ENCODE measurements around the gene RACGAP1.
"Not testable (repeated sequence)": the region's sequence is repeated elsewhere in the genome, so short reads cannot be mapped to it uniquely, and the experiment has no call there.

RACGAP1 gene

DNA sequence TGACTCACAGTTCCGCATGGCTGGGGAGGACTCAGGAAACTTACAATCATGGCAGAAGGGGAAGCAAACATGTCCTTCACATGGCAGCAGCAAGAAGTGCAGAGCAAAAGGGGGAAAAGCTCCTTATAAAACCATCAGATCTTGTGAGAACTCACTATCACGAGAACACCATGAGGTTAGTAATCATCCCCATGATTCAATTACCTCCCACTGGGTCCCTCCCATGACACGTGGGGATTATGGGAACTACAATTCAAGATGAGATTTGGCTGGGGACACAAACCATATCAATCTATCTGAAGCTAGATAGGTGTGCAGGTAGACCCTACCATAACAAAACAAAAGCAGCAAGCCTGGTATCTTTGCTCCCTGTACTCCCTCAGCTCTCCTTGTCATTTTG, 38.8 kb downstream of the RACGAP1 start:
- DNase-seq (ENCODE audit: low spot score) = not testable (repeated sequence)

DNA sequence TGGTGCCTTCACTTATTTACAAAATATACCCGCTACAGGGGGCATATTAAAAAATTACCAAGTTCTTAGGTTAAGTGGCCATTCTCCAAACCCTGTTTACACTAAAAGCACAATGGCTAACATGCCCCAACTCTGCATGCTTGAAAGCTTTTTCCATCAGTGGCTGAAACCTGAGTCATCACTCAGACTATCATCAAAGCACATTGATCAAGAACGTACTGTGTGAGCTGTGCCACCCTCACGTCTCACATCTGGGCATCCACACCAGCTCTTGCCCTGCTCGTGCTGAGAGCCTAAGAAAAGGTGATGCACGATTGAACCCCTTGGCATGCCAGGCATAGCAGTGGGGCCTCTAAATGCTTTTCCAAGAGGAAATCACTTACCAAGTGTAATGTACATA, 39.3 kb downstream of the RACGAP1 start:
- DNase-seq (ENCODE audit: low spot score) = no peak

GRCh38 chr12:49984476-49985359, 40.6 kb downstream of the RACGAP1 start:
- no peak for DNase-seq (ENCODE audit: low spot score)

- no peak for DNase-seq (ENCODE audit: low spot score)
Observed at GRCh38 chr12:49983892-49984291, 41.4 kb downstream of the RACGAP1 start.

DNA sequence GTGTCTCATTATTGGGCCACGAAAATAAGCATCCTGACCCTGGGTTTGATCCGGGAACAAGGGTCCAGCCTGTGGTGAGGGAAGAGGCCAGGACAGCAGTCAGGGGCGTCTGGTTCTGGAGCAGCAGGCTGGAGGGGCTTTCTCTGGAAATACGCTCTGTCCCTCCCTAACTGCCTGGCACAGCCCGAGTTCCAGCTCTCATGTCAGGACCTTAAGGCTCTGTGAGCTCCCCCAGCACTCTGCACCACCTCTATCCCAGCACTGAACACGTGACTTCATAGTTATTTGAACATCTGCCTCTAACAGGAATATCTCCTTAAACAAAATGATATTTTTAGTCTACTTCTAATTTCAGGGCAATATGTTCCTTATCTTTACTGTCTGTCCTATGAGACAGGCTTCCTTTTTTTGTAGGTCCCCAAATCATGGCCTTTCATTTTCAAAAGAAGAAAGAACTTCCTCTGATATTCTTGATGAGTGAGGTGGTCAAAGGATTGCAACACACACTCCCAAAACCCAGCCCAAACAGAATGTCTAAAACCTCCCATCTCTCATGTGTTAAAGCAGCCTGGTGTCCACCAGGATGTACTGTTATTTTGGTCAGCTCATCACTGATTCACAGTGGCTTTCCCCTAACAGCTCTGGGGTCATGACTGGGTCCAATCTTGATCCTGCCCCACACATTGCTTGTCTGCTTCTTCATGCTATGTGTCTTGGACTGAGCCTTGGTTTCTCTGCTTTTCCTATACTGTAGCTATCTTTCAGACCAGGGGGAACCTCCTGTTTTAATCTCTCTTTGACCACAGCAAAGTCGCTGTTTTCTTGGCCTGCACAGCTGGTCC, 42.8 kb downstream of the RACGAP1 start:
- DNase-seq (ENCODE audit: low spot score) = no peak

DNA sequence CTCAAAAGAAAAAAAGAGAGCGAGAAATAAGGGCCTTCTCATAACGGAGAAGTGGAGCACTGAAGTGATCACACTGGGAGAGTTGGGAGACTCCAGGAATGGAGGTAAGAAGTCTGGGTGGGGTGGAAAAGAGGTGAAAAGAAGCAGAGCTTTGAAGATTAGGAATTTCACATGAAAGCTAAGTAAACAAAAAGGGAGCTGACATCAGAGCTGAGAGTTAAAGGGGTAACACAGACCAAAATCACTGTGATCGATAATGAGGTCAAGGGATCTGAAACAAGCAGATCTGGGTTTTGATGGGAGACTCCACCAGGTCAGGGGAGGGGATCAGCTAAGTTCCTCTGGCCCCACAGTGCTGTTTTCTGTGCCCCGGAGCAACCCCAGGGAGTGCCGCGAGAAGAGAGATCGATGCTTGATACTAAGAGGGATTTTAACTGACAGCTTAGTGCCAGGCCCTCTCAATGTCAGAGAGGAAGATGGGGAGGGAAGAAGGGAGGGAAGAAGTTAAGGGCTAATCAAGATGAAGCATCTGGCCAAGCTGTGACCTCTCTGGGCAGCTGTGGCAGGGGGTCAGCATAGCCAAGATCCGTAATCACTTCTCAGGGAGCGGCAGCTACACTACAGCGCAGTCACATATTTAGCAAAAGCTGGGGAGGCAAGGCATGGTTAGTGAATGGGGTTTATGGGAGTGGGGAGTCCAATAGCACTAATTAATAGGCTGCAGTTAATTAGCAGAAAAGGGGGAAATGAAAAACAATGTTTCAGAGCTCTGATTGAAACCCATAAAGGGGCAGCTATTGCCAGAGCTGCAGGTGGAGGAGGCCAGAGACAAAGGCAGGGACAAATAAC, 44.6 kb downstream of the RACGAP1 start:
- DNase-seq (ENCODE audit: low spot score) = no peak

DNA sequence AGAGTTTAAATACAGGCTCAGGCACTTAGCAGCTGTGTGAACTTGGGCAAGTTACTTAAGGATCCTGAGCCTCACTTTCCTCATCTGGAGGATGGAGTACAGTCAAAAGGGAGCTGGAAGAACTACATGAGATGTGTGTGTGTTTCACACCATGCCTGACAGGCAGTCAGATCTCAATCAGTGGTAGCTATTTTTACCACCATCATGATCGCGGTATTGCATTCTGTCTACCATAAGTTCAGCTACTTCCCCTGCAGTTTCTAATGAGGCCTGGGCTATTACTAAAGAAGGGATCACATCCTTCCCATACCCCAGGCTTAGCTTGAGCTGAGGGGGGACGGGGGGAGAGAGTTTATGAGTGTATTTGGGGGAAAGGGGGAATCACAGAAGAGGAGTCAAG, 45.5 kb downstream of the RACGAP1 start:
- no peak for DNase-seq (ENCODE audit: low spot score)

DNA sequence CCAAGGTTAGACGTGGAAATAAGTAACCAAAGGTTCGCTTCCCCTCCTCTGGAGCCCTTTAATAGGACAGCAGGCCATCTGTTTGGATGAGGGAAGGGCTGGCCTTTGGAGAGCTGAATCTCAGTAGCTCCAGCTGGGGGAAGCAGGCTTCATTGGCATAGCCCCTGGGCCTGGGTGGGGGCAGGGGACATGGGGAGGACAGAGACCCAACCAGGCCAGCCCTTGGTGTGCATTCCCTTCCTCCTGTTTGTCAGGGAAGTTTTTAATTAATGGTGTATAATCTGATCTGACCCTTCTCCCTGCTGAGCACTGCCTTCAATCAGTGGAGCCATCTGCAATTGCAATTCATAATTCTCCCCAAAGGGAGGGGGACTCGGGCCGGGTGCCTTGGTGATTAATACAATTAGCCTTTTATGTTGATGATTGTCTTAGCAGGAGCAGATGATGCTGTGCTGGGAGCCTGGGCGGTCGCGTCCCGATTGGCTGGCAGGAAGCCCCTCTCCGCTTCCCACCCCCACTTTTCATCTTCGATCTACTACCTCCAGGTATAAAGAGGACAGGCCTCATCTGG, 46.2 kb downstream of the RACGAP1 start:
- peak; percentile 91 for DNase-seq (ENCODE audit: low spot score)

GRCh38 chr12:49978125-49978524, 47.2 kb downstream of the RACGAP1 start:
- DNase-seq (ENCODE audit: low spot score) = no peak

GRCh38 chr12:49976557-49976956, 48.7 kb downstream of the RACGAP1 start:
- no peak for DNase-seq (ENCODE audit: low spot score)

GRCh38 chr12:49975318-49975761, 50.0 kb downstream of the RACGAP1 start:
- no peak for DNase-seq (ENCODE audit: low spot score)

GRCh38 chr12:49974677-49975317, 50.5 kb downstream of the RACGAP1 start:
- peak; percentile 77 for DNase-seq (ENCODE audit: low spot score)

GRCh38 chr12:49974231-49974675, 51.0 kb downstream of the RACGAP1 start:
- DNase-seq (ENCODE audit: low spot score) = peak; percentile 91

GRCh38 chr12:49973361-49973830, 51.9 kb downstream of the RACGAP1 start:
- DNase-seq (ENCODE audit: low spot score) = no peak

DNA sequence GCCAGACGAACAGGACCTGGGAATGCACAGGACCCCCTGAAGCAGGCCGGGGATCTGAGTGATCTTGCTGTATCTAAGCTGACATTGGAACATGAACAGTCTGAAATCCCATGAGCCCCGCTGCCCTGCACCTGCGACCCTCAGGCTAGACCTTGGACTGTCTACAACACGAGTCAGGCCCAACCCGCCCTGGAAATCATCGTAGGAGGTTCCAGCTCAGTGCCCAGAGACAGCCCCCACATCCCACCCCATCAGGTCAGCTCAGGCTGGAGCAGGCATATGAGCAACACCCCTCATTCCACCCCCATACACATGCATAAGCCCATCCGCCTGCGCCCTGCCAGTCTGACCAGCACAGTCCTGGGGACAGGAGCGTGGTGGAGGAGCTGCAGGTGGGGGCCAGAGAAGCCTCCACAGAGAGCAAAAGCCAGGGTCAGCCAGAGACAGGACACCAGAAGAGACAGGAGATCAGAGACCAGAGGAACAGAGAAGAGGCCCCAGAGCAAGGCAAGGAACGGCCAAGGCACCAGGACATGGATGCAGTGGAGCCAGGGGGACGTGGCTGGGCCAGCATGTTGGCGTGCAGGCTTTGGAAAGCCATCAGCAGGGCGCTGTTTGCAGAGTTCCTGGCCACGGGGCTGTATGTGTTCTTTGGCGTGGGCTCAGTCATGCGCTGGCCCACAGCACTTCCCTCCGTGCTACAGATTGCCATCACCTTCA, 52.5 kb downstream of the RACGAP1 start, which contains the start of gene AQP6:
Gene AQP6, plus strand, starts transcription at position 307 of the 720 bp plus-strand sequence. Its CDS starts 227 bp downstream, at position 534.
- no peak for DNase-seq (ENCODE audit: low spot score)

GRCh38 chr12:49972129-49972528, 53.2 kb downstream of the RACGAP1 start:
- DNase-seq (ENCODE audit: low spot score) = no peak

DNA sequence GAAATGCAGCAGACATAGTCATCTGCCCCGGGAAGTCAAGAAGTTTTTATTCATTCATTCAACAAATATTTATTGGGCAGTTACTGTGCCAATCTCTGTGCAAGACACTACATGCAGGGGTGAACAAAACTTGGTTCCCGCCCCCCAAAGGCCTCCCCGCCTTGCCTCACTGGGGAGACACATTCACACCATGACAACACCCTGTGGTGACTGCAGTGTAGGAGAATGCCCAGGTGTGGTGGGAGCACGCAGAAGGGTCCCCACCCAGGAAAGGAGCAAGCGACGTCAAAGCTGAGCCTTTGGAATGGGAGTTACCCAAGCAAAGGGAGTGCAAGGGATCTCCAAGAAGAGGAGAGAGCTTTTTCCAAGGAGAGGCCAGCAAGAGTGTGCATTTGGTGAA, 54.2 kb downstream of the RACGAP1 start:
- no peak for DNase-seq (ENCODE audit: low spot score)

DNA sequence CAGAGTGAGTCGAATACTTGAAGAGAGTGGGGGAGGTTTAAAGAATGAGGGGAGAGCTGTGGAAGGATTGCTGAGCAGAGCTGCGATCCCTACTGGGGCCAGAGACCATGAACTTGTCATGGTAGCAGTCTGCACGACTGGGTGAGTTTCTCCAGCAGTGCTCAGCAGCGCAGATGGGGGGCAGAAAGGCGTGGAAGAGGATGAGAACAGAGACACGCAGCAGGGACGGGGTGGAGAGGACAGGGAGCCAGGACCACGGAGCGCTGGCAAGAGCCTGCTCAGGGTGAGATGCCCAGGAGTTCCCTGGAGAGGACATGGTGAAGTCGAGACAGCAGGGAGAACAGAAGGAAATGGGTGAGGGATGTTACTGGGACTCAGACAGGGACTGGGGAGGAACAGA, 54.6 kb downstream of the RACGAP1 start:
- DNase-seq (ENCODE audit: low spot score) = no peak

GRCh38 chr12:49969651-49970429, 55.5 kb downstream of the RACGAP1 start:
- DNase-seq (ENCODE audit: low spot score) = no peak

Measured in globus pallidus (tissue), 1 donor.